Measurements from ENCODE around the gene LRRC27.

LRRC27 gene

DNA sequence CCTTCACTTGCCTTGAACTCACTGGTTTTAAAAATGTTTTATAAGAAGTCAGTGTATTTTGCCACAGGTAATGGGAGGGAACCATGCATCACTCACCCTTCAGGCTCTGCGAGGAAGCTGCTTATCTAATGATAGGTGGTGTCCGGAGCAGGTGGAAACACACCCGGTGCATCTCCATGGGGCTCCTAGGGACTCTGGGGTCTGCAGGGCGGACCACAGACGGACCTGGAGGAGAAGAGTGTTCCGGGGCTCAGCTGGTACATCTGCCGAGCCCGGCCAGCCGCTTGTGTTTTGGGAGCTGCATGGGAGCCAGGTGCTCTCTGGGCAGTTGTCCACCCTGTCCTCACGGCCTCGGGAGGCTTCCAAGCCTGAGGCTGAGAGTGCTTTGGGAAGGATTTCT, 7.3 kb downstream of the LRRC27 start:
- TF ChIP-seq, protein P1, sequence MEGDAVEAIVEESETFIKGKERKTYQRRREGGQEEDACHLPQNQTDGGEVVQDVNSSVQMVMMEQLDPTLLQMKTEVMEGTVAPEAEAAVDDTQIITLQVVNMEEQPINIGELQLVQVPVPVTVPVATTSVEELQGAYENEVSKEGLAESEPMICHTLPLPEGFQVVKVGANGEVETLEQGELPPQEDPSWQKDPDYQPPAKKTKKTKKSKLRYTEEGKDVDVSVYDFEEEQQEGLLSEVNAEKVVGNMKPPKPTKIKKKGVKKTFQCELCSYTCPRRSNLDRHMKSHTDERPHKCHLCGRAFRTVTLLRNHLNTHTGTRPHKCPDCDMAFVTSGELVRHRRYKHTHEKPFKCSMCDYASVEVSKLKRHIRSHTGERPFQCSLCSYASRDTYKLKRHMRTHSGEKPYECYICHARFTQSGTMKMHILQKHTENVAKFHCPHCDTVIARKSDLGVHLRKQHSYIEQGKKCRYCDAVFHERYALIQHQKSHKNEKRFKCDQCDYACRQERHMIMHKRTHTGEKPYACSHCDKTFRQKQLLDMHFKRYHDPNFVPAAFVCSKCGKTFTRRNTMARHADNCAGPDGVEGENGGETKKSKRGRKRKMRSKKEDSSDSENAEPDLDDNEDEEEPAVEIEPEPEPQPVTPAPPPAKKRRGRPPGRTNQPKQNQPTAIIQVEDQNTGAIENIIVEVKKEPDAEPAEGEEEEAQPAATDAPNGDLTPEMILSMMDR (IDR thresholded peaks at IDR 0.05; ENCODE audit: low read depth, low read length) = no peak
- DNase-seq (ENCODE audit: low read depth in 2 of 2) = no peak
- no peak overlapping the region for H3K4me3 ChIP-seq (replicated peaks in 1 of 2; ENCODE audit: low read depth in 2 of 2, low read length in 2 of 2)

DNA sequence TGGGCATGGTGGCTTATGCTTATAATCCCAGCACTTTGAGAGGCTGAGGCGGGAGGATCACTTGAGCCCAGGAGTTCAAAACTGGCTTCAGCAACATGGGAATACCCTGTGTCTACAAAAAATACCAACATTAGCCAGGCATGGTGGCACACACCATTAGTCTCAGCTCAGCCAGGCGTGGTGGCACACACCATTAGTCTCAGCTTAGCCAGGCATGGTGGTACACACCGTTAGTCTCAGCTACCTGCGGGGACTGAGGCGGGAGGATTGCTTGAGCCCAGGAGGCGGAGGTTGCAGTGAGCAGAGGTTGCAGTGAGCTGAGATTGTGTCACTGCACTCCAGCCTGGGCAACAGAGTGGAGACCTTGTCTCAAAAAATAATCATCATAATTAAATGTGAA, 9.0 kb downstream of the LRRC27 start:
- no peak overlapping the region for H3K4me3 ChIP-seq (replicated peaks in 1 of 2; ENCODE audit: low read depth in 2 of 2, low read length in 2 of 2)
- DNase-seq (ENCODE audit: low read depth in 2 of 2) = no peak
- TF ChIP-seq, protein P1 (IDR thresholded peaks at IDR 0.05; ENCODE audit: low read depth, low read length) = no peak

GRCh38 chr10:132341781-132342180, 9.8 kb downstream of the LRRC27 start:
- TF ChIP-seq, protein P1 (IDR thresholded peaks at IDR 0.05; ENCODE audit: low read depth, low read length) = no peak
- no peak overlapping the region for H3K4me3 ChIP-seq (replicated peaks in 1 of 2; ENCODE audit: low read depth in 2 of 2, low read length in 2 of 2)
- DNase-seq (ENCODE audit: low read depth in 2 of 2) = no peak

DNA sequence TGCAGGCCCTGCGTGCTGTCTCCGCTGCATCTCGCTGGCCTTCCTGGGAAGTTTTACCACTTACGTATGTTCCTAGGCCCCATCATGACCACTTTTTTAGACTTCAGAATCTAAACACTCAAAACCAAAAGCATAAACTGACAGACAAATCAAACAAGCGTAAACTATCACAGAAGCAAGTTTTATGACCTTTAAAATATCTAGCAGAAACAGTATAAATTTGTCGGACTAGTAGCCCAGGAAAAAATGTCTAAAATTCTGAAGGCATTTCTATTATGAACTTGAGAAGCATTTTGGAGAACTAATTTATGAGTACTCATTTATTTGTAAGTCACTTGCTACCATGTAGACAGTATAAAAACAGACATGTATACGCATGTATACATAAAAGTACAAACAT, 10.6 kb downstream of the LRRC27 start:
- H3K4me3 ChIP-seq (replicated peaks in 1 of 2; ENCODE audit: low read depth in 2 of 2, low read length in 2 of 2) = no peak overlapping the region
- TF ChIP-seq, protein P1 (IDR thresholded peaks at IDR 0.05; ENCODE audit: low read depth, low read length) = no peak
- DNase-seq (ENCODE audit: low read depth in 2 of 2) = no peak

DNA sequence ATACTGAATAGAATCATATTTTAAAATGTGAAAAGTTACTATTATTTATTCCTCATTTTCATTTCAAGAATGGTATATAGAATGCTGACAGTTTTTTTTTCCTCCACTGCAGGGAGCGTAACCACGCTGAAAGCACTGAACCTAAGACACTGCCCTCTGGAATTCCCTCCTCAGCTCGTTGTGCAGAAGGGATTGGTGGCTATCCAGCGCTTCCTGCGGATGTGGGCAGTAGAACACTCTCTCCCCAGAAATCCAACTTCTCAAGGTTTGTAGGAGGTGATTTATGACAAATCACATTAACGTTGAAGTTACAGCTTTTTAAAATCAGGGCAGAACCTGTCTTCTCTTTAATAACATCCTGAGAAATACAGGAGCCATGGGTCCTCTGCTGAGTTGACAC, 12.4 kb downstream of the LRRC27 start:
- no peak overlapping the region for H3K4me3 ChIP-seq (replicated peaks in 1 of 2; ENCODE audit: low read depth in 2 of 2, low read length in 2 of 2)
- DNase-seq (ENCODE audit: low read depth in 2 of 2) = no peak
- TF ChIP-seq, protein P1 (IDR thresholded peaks at IDR 0.05; ENCODE audit: low read depth, low read length) = no peak

GRCh38 chr10:132345345-132345744, 13.4 kb downstream of the LRRC27 start:
- DNase-seq (ENCODE audit: low read depth in 2 of 2) = no peak
- TF ChIP-seq, protein P1 (IDR thresholded peaks at IDR 0.05; ENCODE audit: low read depth, low read length) = no peak
- no peak overlapping the region for H3K4me3 ChIP-seq (replicated peaks in 1 of 2; ENCODE audit: low read depth in 2 of 2, low read length in 2 of 2)

GRCh38 chr10:132346806-132347205, 14.8 kb downstream of the LRRC27 start:
- no peak for DNase-seq (ENCODE audit: low read depth in 2 of 2)
- TF ChIP-seq, protein P1 (IDR thresholded peaks at IDR 0.05; ENCODE audit: low read depth, low read length) = no peak
- H3K4me3 ChIP-seq (replicated peaks in 1 of 2; ENCODE audit: low read depth in 2 of 2, low read length in 2 of 2) = no peak overlapping the region
